PC-9 (cell line): Measurements from ENCODE around the gene NDUFB8. TPM values are rescaled to one million over a fixed set of nuclear protein-coding genes. Genes with fewer than 3 reads are reported as not detected.

Experiments
- BruUV-seq: library from RNA; stranded (reverse); fragments of 400-500 nt; replicated peaks from 2 replicates; lab custom pipeline; 2021; lab: Mats Ljungman, UMichigan
- CTCF ChIA-PET: fragments of 300-600 bp; sonication (Branson Sonifier 250); formaldehyde crosslinking; loops from one replicate; lab custom pipeline; 2022; ENCODE audit warnings: antibody characterized with exemption; lab: Charles Lee
- POLR2A ChIA-PET: fragments of 300-600 bp; sonication (Branson Sonifier 250); formaldehyde crosslinking; loops from one replicate; lab custom pipeline; 2022; ENCODE audit warnings: antibody characterized with exemption; ENCODE audit not compliant: unreplicated experiment; lab: Charles Lee
- DNase-seq, 2 experiments: peaks; one replicate each; pipeline versions ENCODE4 v3.0.0 to v3.0.0-alpha.2; 2015 to 2022; ENCODE audit warnings: mixed read lengths in 1 of 2
- H2AFZ ChIP-seq: fragments of 200-600 bp; sonication (generic); 2 replicates; pipeline ENCODE4 v1.8.1; 2017; ENCODE audit warnings: antibody characterized with exemption
- H3F3A ChIP-seq: fragments of 200-600 bp; sonication (generic); 2 replicates; pipeline ENCODE4 v1.8.1; 2017; ENCODE audit warnings: antibody characterized with exemption, mild to moderate bottlenecking, low read depth; ENCODE audit not compliant: insufficient read depth
- H3K27ac ChIP-seq: fragments of 200-600 bp; sonication (generic); 2 replicates; pipeline ENCODE4 v1.6.1; 2016; ENCODE audit warnings: mixed run types
- H3K27me3 ChIP-seq: fragments of 200-600 bp; sonication (generic); 2 replicates; pipeline ENCODE4 v1.6.1; 2016; ENCODE audit warnings: low read depth, mixed run types; ENCODE audit not compliant: insufficient read depth
- H3K36me3 ChIP-seq: fragments of 200-600 bp; sonication (generic); 2 replicates; pipeline ENCODE4 v1.6.1; 2016; ENCODE audit warnings: low read depth, mixed run types
- H3K4me1 ChIP-seq: fragments of 200-600 bp; sonication (generic); replicated peaks from 2 replicates; pipeline ENCODE4 v1.6.1; 2016; ENCODE audit warnings: mixed run types; ENCODE audit not compliant: insufficient read depth
- H3K4me2 ChIP-seq: fragments of 200-600 bp; sonication (generic); 2 replicates; pipeline ENCODE4 v1.6.1; 2017; ENCODE audit warnings: mixed run types
- H3K4me3 ChIP-seq: fragments of 200-600 bp; sonication (generic); 2 replicates; pipeline ENCODE4 v1.6.1; 2016; ENCODE audit warnings: mixed run types
- H3K79me2 ChIP-seq: fragments of 200-600 bp; sonication (generic); 2 replicates; pipeline ENCODE4 v1.6.1; 2017; ENCODE audit warnings: low read depth, mixed run types
- H3K9me2 ChIP-seq: fragments of 200-600 bp; sonication (generic); 2 replicates; pipeline ENCODE4 v1.8.1; 2017; ENCODE audit warnings: mild to moderate bottlenecking; ENCODE audit not compliant: insufficient read depth
- H3K9me3 ChIP-seq: fragments of 200-600 bp; sonication (generic); 2 replicates; pipeline ENCODE4 v1.8.1; 2016; ENCODE audit warnings: low read depth; ENCODE audit not compliant: insufficient read depth
- H4K20me1 ChIP-seq: fragments of 200-600 bp; sonication (generic); 2 replicates; pipeline ENCODE4 v1.8.1; 2017; ENCODE audit not compliant: insufficient read depth
- EZH2 ChIP-seq: fragments of 200-600 bp; sonication (generic); IDR thresholded peaks from 2 replicates; pipeline ENCODE4 v1.8.0; 2017; ENCODE audit warnings: antibody characterized with exemption, low read depth
- intact Hi-C: fragments of 100-400 bp; cut with micrococcal nuclease; formaldehyde crosslinking; loops from one replicate; pipeline ENCODE4 v1.10.0; 2022; ENCODE audit not compliant: unreplicated experiment
- total RNA-seq: library from RNA; stranded (reverse); gene quantifications from 2 replicates; pipeline ENCODE4 v1.2.3, GENCODE V29; 2021
- TF ChIP-seq, protein P1 (sequence below): fragments of 200-600 bp; sonication (generic); conservative IDR thresholded peaks from 2 replicates; pipeline ENCODE4 v1.6.1; 2017; ENCODE audit warnings: mixed run types, antibody characterized with exemption, mild to moderate bottlenecking, moderate library complexity

NDUFB8 gene
- total RNA-seq, 1 experiment from 2014 or later = 86.0 TPM

DNA sequence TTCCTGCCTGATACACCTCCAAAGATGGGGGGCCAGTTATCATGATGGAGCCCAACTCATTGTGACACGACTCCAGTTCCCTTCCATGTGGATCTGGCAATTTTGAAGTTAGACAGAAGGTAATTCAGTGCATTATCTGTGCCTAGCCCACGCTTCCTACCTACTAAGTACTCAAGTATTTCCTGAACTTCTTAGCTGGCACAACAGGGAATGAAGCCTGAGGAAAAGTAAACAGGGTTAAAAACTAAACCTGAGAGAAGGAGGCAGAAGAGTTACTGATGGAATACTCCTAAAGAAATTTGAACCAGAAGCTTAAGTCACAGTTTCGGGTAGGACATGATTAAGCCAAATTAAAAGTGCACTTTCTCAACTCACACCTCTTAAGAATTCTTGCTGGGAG, 8.9 kb downstream of the NDUFB8 start:
- Histone ChIP-seq H3K9me3 (no peaks in the 10 kb centered on the region), H3K79me2 (no peaks in the 10 kb centered on the region), H3K27ac (no peak overlapping the region), H3K4me3 (no peak overlapping the region), H3K9me2 (no peaks in the 10 kb centered on the region), H2AFZ (no peak overlapping the region), H3F3A (no peaks in the 10 kb centered on the region), H3K27me3 (no peaks in the 10 kb centered on the region), H3K36me3 (no peaks in the 10 kb centered on the region), H3K4me2 (no peak overlapping the region), H3K4me1 (no peaks in the 10 kb centered on the region), H4K20me1 (no peaks in the 10 kb centered on the region)
- BruUV-seq = no TSS peak
- CTCF ChIA-PET = no interaction called here
- intact Hi-C loops = no loop called here
- DNase-seq = no peak
- TF ChIP-seq EZH2 = no peak
- TF ChIP-seq, protein P1, sequence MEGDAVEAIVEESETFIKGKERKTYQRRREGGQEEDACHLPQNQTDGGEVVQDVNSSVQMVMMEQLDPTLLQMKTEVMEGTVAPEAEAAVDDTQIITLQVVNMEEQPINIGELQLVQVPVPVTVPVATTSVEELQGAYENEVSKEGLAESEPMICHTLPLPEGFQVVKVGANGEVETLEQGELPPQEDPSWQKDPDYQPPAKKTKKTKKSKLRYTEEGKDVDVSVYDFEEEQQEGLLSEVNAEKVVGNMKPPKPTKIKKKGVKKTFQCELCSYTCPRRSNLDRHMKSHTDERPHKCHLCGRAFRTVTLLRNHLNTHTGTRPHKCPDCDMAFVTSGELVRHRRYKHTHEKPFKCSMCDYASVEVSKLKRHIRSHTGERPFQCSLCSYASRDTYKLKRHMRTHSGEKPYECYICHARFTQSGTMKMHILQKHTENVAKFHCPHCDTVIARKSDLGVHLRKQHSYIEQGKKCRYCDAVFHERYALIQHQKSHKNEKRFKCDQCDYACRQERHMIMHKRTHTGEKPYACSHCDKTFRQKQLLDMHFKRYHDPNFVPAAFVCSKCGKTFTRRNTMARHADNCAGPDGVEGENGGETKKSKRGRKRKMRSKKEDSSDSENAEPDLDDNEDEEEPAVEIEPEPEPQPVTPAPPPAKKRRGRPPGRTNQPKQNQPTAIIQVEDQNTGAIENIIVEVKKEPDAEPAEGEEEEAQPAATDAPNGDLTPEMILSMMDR = no peak
- POLR2A ChIA-PET = no interaction called here

DNA sequence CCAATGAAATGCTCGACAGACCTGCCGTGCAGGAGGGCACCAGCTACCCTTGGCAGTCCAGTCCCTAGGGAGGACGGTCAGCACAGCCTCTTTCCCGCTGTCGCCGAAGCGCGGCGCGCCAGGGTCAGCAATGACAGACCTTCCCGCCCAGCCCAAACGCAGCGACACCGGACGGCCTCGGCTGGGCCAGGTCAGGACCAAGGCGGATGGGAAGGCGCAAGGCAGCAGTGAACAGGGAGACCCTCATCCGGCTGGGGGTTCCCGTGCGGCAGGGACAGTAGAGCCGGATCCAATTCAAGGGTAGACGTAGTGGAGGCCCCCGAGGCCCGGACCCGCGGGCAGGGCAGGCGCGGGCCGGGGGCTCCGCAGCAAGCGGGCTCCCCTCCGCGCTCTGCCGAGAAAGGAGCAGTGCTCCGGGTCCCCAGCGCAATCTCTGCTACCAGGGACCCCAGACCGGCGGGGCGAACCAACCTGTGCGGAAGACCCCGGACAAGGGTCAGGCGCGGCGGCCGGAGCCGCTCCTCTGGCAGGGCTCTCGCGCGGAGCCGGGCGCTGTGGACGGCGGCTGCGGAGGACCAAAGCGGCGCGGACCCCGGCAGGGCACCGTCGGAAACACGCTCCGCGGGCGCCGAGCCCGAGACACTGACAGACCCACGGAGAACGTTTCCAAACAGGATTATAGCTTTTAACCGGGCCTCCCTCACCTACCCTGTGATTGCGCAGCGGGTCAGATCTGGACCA, 10.2 kb downstream of the NDUFB8 start, which contains the start of gene SEC31B:
Gene SEC31B (minus strand): TSS at position 551 of the 741 bp plus-strand sequence. CDS start 2,909 bp downstream, outside the sequence.
- Histone ChIP-seq H3K79me2 (no peaks in the 10 kb centered on the region), H3K27ac (no peak within 1 kb of the TSS), H3F3A (no peaks in the 10 kb centered on the region), H3K36me3 (no peaks in the 10 kb centered on the region), H3K27me3 (no peaks in the 10 kb centered on the region), H3K4me1 (no peaks in the 10 kb centered on the region), H3K9me3 (no peaks in the 10 kb centered on the region), H2AFZ (no peak within 1 kb of the TSS), H4K20me1 (no peaks in the 10 kb centered on the region), H3K4me3 (no peak within 1 kb of the TSS), H3K9me2 (no peaks in the 10 kb centered on the region), H3K4me2 (no peak within 1 kb of the TSS)
- intact Hi-C loops = loop anchor here (10.0 kb wide), 1 partner anchor 215 kb away; no protein-coding TSS in a partner anchor
- POLR2A ChIA-PET = no interaction called here
- no TSS peak for BruUV-seq
- no peak for DNase-seq
- CTCF ChIA-PET = interaction anchor here (0.6 to 1.6 kb wide), 10 partner anchors 9 to 907 kb away, joined by 3 to 11 read pairs (median 4); partner anchors contain the start of gene HIF1AN
- no peak for TF ChIP-seq EZH2
- TF ChIP-seq, protein P1 = no peak

DNA sequence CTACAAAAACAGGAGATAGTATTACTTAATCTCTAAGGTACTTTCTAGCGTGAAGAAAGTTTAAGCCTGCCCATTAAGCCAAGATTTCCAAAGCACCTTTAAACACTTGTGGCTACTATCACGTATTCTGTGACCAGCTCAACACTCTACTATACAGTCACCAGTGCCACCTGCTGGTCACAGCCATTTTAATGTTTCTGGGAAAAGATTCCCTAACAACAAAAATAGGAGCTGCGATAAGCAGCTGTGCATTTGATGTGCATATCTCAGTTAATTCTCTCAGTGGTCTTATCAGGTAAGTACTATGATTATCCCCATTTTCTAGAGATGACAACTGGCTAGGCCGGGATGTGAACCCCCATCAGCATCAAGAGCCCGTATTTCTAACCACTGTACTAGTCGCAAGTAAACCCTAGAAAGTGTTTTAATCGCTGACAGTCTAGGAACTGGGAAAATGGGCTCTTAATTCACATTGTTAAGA, 10.9 kb downstream of the NDUFB8 start:
- no peak overlapping the region for H3K27ac ChIP-seq
- H3K36me3 ChIP-seq = no peaks in the 10 kb centered on the region
- H3K4me3 ChIP-seq = no peak overlapping the region
- DNase-seq = peak; percentile 42 to 44
- H2AFZ ChIP-seq = no peak overlapping the region
- H4K20me1 ChIP-seq = no peaks in the 10 kb centered on the region
- intact Hi-C loops = loop anchor here (1.0 to 10.0 kb wide), 2 partner anchors 84 to 214 kb away; no protein-coding TSS in a partner anchor
- TF ChIP-seq EZH2 = no peak
- TF ChIP-seq, protein P1 = peak; percentile 75
- ChIA-PET POLR2A (interaction anchor here (0.7 kb wide), 1 partner anchor 495 kb away, joined by 5 read pairs; no protein-coding TSS in a partner anchor), CTCF (interaction anchor here (0.6 to 1.6 kb wide), 11 partner anchors 8 to 907 kb away, joined by 3 to 11 read pairs (median 4); partner anchors contain the start of genes HIF1AN and SCD)
- H3K79me2 ChIP-seq = no peaks in the 10 kb centered on the region
- H3K9me3 ChIP-seq = no peaks in the 10 kb centered on the region
- H3K4me1 ChIP-seq = no peaks in the 10 kb centered on the region
- BruUV-seq = no TSS peak
- no peak overlapping the region for H3K4me2 ChIP-seq
- H3K27me3 ChIP-seq = no peaks in the 10 kb centered on the region
- no peaks in the 10 kb centered on the region for H3F3A ChIP-seq
- H3K9me2 ChIP-seq = no peaks in the 10 kb centered on the region
